ENCODE data around the gene DNAJC15.
A peak's percentile ranks its signal among the peaks of the same experiment; 100 is the strongest.

The DNAJC15 gene

GRCh38 chr13:43157796-43158195 is 134.4 kb downstream of the DNAJC15 start:
- no peak for DNase-seq (ENCODE audit: low read depth)

GRCh38 chr13:43158516-43158915 is 135.1 kb downstream of the DNAJC15 start:
- DNase-seq (ENCODE audit: low read depth): no peak

- peak; percentile 52 for DNase-seq (ENCODE audit: low read depth)
Observed at GRCh38 chr13:43159026-43159461, 135.7 kb downstream of the DNAJC15 start.

Measured in amniotic epithelial cell (primary cell).